Loucy (cell line): ENCODE measurements around the gene OR1I1.

Source experiments
- CTCF ChIP-seq: fragments of 200-600 bp; sonication (generic); conservative IDR thresholded peaks from 2 replicates; pipeline ENCODE4 v1.5.1; 2014; ENCODE audit warnings: mild to moderate bottlenecking, antibody characterized with exemption, low read length
- EZH2phosphoT487 ChIP-seq: fragments of 200-600 bp; IDR thresholded peaks from 2 replicates; pipeline ENCODE4 v1.6.1; 2018; ENCODE audit warnings: antibody characterized with exemption, mild to moderate bottlenecking, moderate library complexity, borderline replicate concordance

DNA sequence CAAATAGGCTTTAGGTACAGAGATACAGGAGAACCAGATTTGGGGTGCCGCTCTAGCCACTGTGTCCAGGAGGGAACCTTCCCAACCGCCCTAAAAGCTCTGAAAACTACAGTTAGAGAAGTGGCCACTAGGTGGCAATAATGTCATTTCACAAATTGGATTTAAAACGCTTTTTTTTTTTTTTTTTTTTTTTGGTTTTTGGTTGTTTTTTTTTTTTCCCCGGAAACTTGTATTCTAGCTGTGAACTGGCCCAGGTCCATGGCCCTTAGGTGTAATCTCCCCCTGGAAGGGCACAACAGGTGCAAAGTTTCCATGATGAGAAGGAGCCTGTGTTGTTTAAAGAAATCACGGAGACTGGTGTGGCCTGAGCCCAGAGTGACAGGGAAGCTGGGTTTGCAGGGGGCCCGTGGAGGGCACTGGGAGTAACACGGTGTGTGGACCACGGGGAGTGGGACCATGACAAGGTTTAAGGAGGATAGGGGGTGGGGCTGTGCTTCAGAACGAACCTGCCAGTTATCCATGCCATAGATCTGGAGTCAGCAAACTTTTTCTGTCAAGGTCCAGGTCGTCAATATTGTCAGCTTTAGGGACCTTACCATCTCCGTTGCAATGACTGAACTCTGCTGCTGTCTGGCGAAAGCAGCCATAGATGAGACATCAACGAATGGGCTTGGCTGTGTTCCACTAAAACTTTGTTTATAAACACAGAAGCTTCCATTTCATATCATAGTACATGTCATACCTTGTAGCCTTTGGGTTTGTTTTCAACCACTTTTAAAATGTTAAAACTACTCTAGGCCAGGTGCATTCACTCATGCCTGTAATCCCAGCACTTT, 10.1 kb downstream of the OR1I1 start:
- TF ChIP-seq CTCF (peak; percentile 67), EZH2phosphoT487 (no peak)
